Lung microvascular endothelial cell (primary cell): ENCODE data around the gene TMEM145. TPM values are rescaled to one million over a fixed set of nuclear protein-coding genes. Genes with fewer than 3 reads are reported as not detected.

ENCODE experiments used
- DNase-seq, 2 donors: peaks; one replicate each; pipeline versions ENCODE4 v3.0.0 to v3.0.0-alpha.2; 2010; ENCODE audit warnings: low read depth in 2 of 2
- total RNA-seq: library from RNA; depleted of rRNA; stranded (reverse); fragments of >200 nt; gene quantifications from 2 replicates; pipeline ENCODE4 v1.2.1, GENCODE V29; 2014

The TMEM145 gene
- total RNA-seq, 1 donor from 2014 or later, result not detected

DNA sequence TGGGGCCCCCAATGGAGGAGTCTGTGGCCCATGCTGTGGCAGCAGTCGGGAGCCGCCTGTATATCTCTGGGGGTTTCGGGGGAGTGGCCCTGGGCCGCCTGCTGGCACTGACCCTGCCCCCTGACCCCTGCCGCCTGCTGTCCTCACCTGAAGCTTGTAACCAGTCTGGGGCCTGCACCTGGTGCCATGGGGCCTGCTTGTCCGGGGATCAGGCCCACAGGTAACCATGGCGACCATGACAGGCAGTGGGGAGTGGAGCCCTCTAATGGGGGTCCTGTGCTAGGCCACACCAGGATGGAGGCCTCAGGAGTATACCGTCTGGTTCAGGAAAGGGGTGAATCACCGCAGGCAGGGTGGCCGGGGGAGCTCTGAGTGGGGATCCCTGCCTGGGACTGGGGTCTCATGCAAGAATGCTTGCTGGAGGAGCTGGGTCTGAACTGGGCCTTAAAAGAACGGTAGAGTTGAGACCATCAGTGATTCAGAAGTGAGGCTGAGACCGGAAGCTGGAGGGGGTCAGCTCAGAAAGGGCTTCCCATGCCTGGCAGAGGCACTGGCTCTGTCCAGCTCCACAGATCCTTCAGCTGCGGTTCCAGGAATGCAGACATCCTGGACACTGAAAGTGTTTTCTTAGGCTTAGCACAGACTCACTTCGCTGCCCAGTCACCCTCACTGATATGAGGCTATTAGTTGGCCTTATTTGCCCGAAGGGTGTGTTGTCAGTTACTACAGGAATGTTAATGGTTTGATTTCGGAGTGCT is 47.9 kb downstream of the TMEM145 start:
- DNase-seq, result no peak

DNA sequence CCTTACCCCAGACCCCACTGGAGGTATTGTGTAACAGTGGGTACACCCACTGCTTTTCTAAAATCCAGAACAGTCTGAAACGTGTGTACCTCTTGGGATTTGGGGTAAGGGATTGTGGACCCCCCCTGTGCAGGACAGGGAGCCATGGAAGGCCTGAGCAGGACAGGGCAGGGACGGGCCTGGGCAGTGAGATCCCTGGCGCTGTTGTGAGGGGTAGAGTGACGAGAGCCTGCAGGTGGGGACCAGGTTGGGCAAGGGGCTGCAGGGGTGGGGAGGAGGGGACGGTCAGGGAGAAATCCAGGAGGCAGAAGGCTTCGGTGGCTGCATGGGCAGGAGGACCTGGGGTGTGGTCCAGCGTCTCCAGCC is 48.4 kb downstream of the TMEM145 start:
- DNase-seq, result no peak

GRCh38 chr19:42362342-42362741 is 49.2 kb downstream of the TMEM145 start:
- DNase-seq, result no peak

- DNase-seq, result no peak
Measured at GRCh38 chr19:42362891-42363440, 49.9 kb downstream of the TMEM145 start.

DNA sequence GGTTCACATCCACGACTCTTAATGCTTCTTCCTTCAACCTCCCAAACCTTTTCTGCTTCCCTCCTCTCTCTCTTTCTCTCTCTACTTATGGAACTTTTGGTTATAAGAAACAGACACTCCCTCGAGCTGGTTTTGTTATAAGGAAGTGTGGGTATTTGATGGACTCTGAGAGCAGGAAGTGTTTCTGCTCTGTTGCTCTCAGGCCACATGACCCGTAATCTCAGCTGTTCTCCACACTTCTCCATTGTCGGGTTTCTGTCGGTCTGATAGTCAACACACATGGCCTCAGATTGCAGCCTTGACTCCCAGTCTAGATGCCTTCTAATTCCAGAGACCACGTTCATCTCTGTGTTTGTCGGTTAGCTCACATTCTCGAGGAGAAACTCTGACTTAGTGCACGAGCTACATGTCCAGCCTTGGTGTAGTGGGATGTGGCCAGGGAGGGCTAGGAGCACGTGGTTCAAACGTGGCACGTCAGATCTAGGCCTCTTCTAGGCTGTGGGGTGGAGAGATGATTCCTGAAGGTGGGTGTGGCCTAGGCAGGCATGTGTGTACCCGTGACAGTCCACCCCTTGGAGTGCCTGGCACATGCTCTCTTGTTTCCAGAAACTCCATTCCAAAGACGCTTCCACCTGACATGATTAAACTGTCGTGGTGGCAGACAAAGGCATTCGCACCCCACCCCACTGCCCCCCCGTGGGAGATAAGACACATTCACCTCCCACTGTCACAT is 50.7 kb downstream of the TMEM145 start:
- DNase-seq, result no peak

DNA sequence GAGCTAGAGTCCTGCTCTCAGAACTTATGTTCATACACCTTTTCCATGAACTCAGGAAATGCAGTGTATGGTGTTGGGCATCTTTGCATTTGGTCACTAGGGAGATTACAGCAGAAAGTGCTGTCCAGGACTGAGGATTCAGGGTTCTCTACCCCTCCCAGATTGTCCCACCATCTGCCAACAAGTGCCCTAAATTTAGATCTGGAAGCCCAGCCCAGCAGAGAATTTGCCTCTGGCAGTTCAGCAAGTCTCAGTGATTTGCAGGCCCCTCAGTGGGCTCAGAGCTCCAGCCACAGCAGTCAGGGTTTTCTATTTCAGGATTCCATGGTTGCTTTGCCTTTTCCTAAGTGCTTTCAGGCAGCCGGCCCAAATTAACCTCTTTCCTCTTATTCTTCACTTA is 53.6 kb downstream of the TMEM145 start:
- DNase-seq, result no peak

DNA sequence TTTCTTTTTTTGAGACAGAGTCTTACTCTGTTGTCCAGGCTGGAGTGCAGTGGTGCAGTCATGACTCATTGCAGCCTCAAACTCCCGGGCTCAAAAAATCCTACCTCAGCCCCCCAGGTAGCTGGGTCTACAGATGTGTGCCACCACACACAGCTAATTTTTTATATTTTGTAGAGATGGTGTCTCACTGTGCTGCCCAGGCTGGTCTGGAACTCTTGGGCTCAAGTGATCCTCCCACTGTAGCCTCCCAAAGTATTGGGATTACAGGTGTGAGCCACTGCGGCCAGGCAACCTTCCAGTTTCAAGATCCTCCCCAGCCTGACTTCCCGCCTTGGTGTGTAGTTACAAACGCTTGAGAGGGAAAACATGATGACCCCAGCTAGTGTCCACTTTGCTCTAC is 54.8 kb downstream of the TMEM145 start:
- no peak for DNase-seq

DNA sequence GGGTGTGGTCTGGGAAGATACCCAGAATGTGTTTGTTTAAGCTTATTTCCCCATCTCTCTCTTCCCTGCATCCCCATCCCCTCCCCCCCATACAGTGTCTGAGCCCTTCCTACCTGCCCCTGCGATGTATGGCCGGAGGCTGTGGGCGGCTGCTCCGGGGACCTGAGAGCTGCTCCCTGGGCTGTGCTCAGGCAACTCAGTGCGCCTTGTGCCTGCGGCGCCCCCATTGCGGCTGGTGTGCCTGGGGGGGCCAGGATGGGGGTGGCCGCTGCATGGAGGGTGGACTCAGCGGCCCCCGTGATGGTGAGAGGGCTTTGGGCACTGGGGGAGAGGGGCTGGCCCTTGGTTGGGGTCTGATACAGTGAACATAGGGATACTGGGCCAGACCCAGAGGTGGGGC is 55.3 kb downstream of the TMEM145 start:
- no peak for DNase-seq

- no peak for DNase-seq
Measured at GRCh38 chr19:42368765-42369164, 55.7 kb downstream of the TMEM145 start.

DNA sequence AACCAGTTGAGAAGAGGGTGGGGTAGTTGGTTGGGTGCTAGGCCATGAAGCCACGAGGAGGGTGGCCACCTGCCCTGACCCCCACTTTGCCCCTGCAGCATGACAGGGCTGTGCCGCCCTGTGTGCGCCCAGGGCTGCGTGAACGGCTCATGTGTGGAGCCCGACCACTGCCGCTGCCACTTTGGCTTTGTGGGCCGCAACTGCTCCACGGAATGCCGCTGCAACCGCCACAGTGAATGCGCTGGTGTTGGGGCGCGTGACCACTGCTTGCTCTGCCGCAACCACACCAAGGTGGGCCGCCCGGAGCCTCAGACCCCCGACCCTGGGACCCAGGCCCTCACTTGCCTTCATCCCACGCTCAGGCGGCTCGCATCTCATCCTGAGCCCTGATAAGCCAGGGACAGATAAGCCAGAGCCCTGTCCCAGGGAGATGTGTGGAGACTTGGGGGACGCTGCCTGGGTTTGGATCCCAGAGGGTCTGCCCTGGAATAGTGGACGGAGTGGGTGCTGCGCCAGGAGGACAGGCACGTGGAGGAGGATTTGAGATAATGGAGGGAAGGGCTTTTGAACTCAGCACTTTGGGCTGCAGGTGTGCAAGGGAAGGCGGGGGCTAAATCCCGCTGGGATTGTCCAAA is 56.4 kb downstream of the TMEM145 start:
- no peak for DNase-seq

DNA sequence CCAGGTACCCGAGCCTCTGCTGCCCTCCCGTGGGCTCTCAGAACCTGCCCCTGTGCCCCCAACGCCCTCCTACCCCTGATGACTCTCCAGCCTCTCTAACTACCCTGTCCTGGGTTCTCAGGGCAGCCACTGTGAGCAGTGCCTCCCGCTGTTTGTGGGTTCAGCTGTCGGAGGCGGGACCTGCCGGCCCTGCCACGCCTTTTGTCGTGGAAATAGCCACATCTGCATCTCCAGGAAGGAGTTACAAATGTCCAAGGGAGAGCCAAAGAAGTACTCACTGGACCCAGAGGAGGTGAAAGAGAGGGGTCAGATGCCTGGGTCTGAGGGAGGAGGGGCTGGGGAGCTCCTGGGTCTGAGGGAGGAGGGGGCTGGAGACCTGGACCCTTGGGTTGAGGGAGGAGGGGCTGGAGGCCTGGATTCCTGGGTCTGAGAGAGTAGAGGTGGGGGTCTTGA is 57.0 kb downstream of the TMEM145 start:
- DNase-seq, result no peak

DNA sequence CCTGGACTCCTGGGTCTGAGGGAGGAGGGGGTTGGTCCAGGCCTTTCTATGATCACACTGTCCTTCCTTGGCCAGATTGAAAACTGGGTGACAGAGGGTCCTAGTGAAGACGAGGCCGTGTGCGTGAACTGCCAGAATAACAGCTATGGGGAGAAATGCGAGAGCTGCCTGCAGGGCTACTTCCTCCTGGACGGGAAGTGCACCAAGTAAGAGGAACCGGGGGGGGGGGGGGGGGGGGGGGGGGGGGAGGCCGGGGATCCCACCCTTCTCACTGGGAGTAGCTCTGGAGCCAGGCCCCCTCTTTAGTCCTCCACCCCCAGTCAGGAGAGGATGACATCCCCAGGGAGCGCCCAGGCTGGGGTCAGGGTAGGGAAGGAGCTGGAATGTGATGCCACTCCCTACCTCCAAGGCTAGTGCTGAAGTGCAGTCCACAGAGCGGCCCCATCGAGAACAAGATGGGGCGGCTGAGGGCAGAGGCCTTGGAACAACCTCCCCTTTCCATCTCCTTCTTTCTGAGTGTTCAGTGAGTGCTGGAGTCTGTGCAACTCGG is 57.6 kb downstream of the TMEM145 start:
- DNase-seq, result peak in 1 of 2 donors; percentile 31

Other genes starting within 250 kb of the TMEM145 start
- not detected in 2 replicates for gene GRIK5, start 243.1 kb upstream of the TMEM145 start, total RNA-seq
- gene ZNF574, start 237.1 kb upstream of the TMEM145 start, total RNA-seq, result 6.3 and 9.1 TPM in 2 replicates
- 0.20 and 0.22 TPM in 2 replicates for gene POU2F2, start 180.9 kb upstream of the TMEM145 start, total RNA-seq
- gene DEDD2, start 95.6 kb upstream of the TMEM145 start, total RNA-seq, result 15.0 and 18.3 TPM in 2 replicates
- gene ZNF526, start 93.0 kb upstream of the TMEM145 start, total RNA-seq, result 4.6 and 6.5 TPM in 2 replicates
- gene GSK3A, start 70.7 kb upstream of the TMEM145 start, total RNA-seq, result 8.3 and 11.3 TPM in 2 replicates
- 17.9 and 19.2 TPM in 2 replicates for gene ERF, start 58.2 kb upstream of the TMEM145 start, total RNA-seq
- gene CIC, start 44.1 kb upstream of the TMEM145 start, total RNA-seq, result 9.3 and 10.0 TPM in 2 replicates
- gene PRR19, start 11.2 kb upstream of the TMEM145 start, total RNA-seq, result 0.20 and 0.44 TPM in 2 replicates
- gene PAFAH1B3, start 10.7 kb upstream of the TMEM145 start, total RNA-seq, result 26.8 and 29.6 TPM in 2 replicates
- gene MEGF8, start 12.3 kb downstream of the TMEM145 start, total RNA-seq, result 17.7 and 25.0 TPM in 2 replicates
- gene CNFN, start 77.0 kb downstream of the TMEM145 start, total RNA-seq, result not detected in 2 replicates
- gene LIPE, start 114.1 kb downstream of the TMEM145 start, total RNA-seq, result 2.6 and 3.9 TPM in 2 replicates
- not detected in 2 replicates for gene CXCL17, start 129.6 kb downstream of the TMEM145 start, total RNA-seq
- gene CEACAM1, start 215.2 kb downstream of the TMEM145 start, total RNA-seq, result 11.1 and 36.9 TPM in 2 replicates